ENCODE results near the gene MRPS30. TPM values are rescaled to one million over a fixed set of nuclear protein-coding genes. Genes with fewer than 3 reads are reported as not detected.

Gene MRPS30
- polyA plus RNA-seq, 1 donor from 2014 or later: 52.5 TPM

- no peak overlapping the region for H3K27ac ChIP-seq (ENCODE audit: low read length)
- no peaks in the 10 kb centered on the region for H3K27me3 ChIP-seq (ENCODE audit: insufficient read depth, low read depth, low read length)
- no peaks in the 10 kb centered on the region for H3F3A ChIP-seq (ENCODE audit: insufficient read depth, low read length, poor library complexity, severe bottlenecking)
- TF ChIP-seq RAD21 (conservative IDR thresholded peaks at IDR 0.05): no peak
- no peak for TF ChIP-seq MXI1 (conservative IDR thresholded peaks at IDR 0.05; ENCODE audit: poor library complexity, severe bottlenecking)
- TF ChIP-seq TAF1 (IDR thresholded peaks at IDR 0.05; ENCODE audit: low read depth): no peak
- TF ChIP-seq CTCF (IDR thresholded peaks at IDR 0.05; ENCODE audit: poor library complexity, severe bottlenecking): no peak
- TF ChIP-seq POLR2AphosphoS5 (IDR thresholded peaks at IDR 0.05): no peak
- TF ChIP-seq REST (IDR thresholded peaks at IDR 0.05; ENCODE audit: borderline replicate concordance): no peak
- TF ChIP-seq EZH2 (IDR thresholded peaks at IDR 0.05; ENCODE audit: borderline replicate concordance, insufficient read depth, low read length, poor library complexity, severe bottlenecking): no peak
- TF ChIP-seq SMC3 (conservative IDR thresholded peaks at IDR 0.05; ENCODE audit: poor library complexity): no peak
- TF ChIP-seq EP300 (conservative IDR thresholded peaks at IDR 0.05; ENCODE audit: poor library complexity, severe bottlenecking): no peak
- no peaks in the 10 kb centered on the region for H3K9me2 ChIP-seq (ENCODE audit: insufficient read depth, low read length)
- H3K9ac ChIP-seq (ENCODE audit: low read length): no peak overlapping the region
- no peaks in the 10 kb centered on the region for H3K36me3 ChIP-seq (ENCODE audit: insufficient read depth, low read length)
- H3K4me3 ChIP-seq (ENCODE audit: low read length): no peak overlapping the region
- H3K4me2 ChIP-seq (ENCODE audit: low read length): no peak overlapping the region
- H3K9me3 ChIP-seq (ENCODE audit: low read length): no peaks in the 10 kb centered on the region
- no peaks in the 10 kb centered on the region for H3K79me2 ChIP-seq (replicated peaks; ENCODE audit: insufficient read depth, low read length)
- no peak overlapping the region for H2AFZ ChIP-seq (ENCODE audit: low read depth, low read length)
- no peaks in the 10 kb centered on the region for H4K20me1 ChIP-seq (ENCODE audit: insufficient read depth)
Observed at GRCh38 chr5:44842496-44843282, 33.9 kb downstream of the MRPS30 start.

GRCh38 chr5:44844744-44845143, 36.0 kb downstream of the MRPS30 start:
- H3K9me3 ChIP-seq (ENCODE audit: low read length): no peaks in the 10 kb centered on the region
- H3K9ac ChIP-seq (ENCODE audit: low read length): no peak overlapping the region
- no peak overlapping the region for H3K27ac ChIP-seq (ENCODE audit: low read length)
- no peaks in the 10 kb centered on the region for H3F3A ChIP-seq (ENCODE audit: insufficient read depth, low read length, poor library complexity, severe bottlenecking)
- TF ChIP-seq TAF1 (IDR thresholded peaks at IDR 0.05; ENCODE audit: low read depth) (no peak), EZH2 (IDR thresholded peaks at IDR 0.05; ENCODE audit: borderline replicate concordance, insufficient read depth, low read length, poor library complexity, severe bottlenecking) (no peak), REST (IDR thresholded peaks at IDR 0.05; ENCODE audit: borderline replicate concordance) (no peak), MXI1 (conservative IDR thresholded peaks at IDR 0.05; ENCODE audit: poor library complexity, severe bottlenecking) (no peak), RAD21 (conservative IDR thresholded peaks at IDR 0.05) (no peak), EP300 (conservative IDR thresholded peaks at IDR 0.05; ENCODE audit: poor library complexity, severe bottlenecking) (no peak), SMC3 (conservative IDR thresholded peaks at IDR 0.05; ENCODE audit: poor library complexity) (no peak)
- H3K27me3 ChIP-seq (ENCODE audit: insufficient read depth, low read depth, low read length): no peaks in the 10 kb centered on the region
- no peaks in the 10 kb centered on the region for H3K9me2 ChIP-seq (ENCODE audit: insufficient read depth, low read length)
- no peak overlapping the region for H3K4me3 ChIP-seq (ENCODE audit: low read length)
- no peak overlapping the region for H2AFZ ChIP-seq (ENCODE audit: low read depth, low read length)
- no peak overlapping the region for H3K4me2 ChIP-seq (ENCODE audit: low read length)
- no peaks in the 10 kb centered on the region for H4K20me1 ChIP-seq (ENCODE audit: insufficient read depth)
- H3K36me3 ChIP-seq (ENCODE audit: insufficient read depth, low read length): no peaks in the 10 kb centered on the region
- no peaks in the 10 kb centered on the region for H3K79me2 ChIP-seq (replicated peaks; ENCODE audit: insufficient read depth, low read length)
